AG10803 (cell line): ENCODE measurements around the gene CNFN.
A peak's percentile ranks its signal among the peaks of the same experiment; 100 is the strongest.

ENCODE experiments used
- DNase-seq: peaks from one replicate; pipeline ENCODE4 v3.0.0; 2010; ENCODE audit warnings: low read depth
- H3K4me3 ChIP-seq: 2 replicates; pipeline ENCODE4 v1.5.1; 2011; ENCODE audit warnings: mild to moderate bottlenecking, low read length, control low read depth
- TF ChIP-seq, protein P1 (sequence below): conservative IDR thresholded peaks from 2 replicates; pipeline ENCODE4 v1.5.1; 2011; ENCODE audit warnings: mild to moderate bottlenecking, low read length, control low read depth, inconsistent platforms

CNFN gene

DNA sequence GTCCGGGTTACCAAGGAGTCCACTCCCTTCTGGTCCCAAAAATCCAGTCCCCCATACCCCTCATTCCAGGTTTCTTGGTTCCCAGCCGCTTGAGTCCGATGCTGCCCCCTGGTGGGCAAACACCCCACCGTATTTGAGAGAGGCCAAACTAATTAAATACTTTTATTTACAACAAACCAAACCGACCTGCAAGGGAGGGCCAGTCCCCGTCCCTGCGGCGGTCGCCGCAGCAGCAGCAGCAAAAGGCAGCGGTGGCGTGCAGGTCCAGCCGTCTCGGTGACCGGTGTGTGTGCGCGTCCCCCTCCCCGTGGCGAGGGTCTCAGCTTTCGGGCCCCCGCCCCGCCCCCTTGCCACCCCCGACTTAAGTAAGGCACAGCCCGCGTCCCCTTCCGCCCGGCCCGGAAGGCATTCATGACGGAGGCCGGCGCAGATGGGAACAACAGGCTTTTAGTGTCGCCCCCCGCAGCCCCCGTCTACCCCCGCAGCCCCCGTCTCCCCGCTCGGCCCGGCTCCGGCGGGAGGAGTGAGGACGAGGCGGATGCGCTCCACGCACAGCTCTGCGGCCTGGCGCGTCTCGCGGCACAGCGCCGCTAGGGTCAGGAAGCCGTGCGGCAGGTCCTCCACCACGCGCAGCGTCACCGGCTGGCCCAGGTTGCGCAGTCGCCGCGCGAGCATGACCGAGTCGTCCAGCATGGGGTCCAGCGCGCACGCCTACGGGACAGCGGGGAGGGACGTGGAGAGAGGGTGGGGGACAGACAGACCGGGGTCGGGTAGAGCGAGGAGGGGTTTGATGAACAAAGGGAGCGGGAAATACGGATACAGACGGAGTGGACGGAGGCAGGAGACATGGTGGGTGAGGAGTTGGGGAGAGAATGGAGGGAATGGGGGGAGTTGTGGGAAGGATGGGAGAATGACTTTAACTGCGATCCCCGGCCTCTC lies 11.5 kb upstream of the CNFN start:
- DNase-seq, result peak; percentile 71
- TF ChIP-seq, protein P1, sequence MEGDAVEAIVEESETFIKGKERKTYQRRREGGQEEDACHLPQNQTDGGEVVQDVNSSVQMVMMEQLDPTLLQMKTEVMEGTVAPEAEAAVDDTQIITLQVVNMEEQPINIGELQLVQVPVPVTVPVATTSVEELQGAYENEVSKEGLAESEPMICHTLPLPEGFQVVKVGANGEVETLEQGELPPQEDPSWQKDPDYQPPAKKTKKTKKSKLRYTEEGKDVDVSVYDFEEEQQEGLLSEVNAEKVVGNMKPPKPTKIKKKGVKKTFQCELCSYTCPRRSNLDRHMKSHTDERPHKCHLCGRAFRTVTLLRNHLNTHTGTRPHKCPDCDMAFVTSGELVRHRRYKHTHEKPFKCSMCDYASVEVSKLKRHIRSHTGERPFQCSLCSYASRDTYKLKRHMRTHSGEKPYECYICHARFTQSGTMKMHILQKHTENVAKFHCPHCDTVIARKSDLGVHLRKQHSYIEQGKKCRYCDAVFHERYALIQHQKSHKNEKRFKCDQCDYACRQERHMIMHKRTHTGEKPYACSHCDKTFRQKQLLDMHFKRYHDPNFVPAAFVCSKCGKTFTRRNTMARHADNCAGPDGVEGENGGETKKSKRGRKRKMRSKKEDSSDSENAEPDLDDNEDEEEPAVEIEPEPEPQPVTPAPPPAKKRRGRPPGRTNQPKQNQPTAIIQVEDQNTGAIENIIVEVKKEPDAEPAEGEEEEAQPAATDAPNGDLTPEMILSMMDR, result peak; percentile 74
- peak overlapping the region; percentile 69 for H3K4me3 ChIP-seq

DNA sequence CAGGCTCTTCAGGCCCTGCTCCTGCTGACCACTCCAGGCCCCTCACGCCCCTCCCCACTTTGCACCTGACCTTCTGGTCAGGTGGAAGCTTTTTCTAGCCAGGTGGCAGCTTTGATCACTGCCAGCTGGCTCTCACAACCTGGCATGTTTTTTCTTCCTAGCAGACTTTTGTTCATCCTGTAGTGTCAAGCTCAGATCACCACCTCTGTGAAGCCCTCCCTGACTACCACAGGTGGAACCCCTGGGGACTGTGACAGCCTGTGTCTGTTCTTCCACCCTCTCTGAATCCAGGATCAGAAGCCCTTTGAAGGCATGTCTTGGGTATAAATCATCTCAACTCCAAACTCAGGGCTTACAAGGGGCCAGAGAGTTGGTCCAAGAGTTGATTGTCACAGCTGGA lies 10.3 kb upstream of the CNFN start:
- DNase-seq, result no peak
- H3K4me3 ChIP-seq, result no peak overlapping the region
- TF ChIP-seq, protein P1, result no peak

DNA sequence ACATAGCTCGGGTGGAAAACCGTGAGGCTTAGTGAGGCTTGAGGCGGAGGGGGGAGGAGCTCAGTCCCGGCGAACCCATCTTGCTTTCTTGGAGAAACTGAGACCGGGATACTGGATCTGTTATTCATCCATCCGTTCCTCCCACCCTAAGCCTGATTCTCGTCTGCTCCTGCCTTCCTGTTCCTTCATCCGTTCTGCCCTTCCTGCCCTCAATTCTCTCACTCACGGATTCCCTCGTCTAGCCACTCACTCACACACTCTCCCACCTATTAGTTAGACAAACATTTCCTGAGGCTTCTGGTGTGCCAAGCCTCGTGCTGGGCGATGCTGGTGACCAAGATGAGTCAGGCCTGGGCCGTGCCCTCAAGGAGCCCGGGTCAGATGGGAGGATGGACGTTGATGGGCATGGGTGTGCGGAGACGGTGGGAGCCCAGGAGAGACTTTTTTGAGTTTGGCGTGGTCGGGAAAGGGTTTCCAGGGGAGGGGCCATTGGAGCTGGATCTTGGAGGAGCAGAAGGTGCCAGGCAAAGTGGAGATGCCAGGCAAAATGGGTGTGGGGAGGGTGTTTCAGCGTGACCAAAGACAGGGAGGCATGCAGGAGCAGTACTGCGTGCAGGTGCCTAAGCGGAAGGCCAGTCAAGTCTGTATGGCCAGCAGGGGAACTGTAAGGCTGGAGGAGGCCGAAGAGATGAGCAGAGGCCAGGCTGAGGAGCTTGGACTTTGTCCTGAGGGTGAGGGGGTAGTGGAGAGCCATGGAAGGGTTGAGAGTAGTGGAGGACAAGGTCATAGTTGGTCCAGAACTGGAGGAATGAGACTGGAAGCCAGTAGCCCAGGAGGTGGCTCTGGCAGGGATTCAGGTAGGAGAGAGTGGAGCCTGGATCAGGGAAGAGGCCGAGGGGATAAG lies 7.4 kb upstream of the CNFN start:
- peak overlapping the region; percentile 80 for H3K4me3 ChIP-seq
- TF ChIP-seq, protein P1, result no peak
- no peak for DNase-seq

DNA sequence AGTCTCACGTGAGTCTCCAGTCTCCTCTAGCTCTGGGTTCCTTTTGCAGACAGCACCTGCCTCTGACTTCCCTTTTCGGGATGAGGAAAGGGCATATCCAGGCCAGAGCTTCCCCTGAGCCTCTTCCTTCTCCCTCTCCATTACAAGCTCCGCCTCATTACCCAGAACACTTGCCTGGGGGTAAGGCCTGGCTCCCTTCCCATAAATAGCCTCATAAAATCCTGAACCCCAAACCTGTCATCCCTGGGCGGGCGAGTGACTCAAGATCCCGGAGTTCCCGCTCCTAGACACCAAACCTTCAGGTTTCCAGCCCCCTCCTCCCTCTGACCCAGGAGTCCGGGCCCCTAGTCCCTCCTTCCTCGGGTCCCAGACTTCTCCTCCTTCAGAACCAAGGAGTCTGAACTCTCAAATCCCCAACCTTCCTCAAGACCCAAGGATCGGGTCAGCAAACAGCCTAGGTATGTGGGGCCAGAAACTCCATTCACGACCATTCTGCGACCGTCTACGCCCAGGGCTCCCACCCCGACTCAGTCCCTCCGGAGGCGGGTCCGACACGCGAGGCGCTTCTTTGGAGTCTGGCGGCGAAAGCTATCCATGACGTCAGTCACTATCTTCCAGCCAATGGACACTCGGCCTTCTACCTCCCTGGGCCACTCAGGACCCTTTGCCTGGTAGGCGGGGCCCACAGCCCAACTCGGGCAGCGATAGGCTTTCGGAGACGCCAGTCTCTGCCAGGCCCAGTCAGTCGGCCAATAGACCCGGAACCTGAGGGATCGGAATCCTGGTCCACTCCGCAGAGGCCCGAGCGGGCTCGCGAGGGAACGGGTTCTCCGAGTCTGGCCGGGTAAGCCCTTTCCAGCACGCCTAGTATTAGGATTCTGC lies 6.5 kb upstream of the CNFN start:
- peak; percentile 99 for DNase-seq
- TF ChIP-seq, protein P1, result no peak
- peak overlapping the region; percentile 80 for H3K4me3 ChIP-seq

DNA sequence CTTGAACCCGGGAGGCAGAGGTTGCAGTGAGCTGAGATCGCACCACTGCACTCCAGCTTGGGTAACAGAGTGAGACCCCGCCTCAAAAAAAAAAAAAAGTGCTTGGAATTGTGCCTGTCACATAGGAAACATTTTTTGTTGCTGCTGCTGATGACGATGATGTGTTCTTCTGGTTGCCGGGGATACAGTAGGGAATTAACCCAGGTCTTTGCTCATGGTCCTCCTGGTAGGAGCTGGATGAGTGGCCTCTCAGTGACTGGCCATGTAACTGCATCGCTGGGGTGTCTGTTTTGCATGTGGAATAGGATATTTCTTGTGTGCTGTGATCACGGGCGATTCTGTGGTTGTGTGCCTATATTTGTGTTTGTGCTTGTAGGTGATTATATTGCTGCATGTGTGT lies 4.7 kb upstream of the CNFN start:
- no peak for DNase-seq
- TF ChIP-seq, protein P1, result no peak
- H3K4me3 ChIP-seq, result no peak overlapping the region

DNA sequence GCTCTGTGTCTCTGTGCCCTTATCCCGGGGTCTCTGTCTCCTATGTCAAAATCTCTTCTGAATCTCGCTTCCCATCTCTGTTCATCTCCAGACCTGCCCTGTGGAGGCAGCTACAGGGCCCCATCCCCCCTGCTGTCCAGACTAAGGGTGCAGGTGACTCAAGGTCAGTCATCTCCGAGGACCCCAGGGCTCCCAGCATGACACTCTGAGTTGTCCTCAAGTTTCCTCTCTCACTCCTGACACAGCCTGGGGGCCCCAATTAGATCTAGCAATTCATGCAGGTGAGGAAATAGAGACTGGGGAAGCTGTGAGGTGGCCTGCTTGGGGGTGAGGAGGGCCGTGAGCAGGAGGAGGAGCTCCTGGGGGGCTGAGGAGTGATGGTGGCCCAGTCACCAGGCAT lies 2.1 kb upstream of the CNFN start:
- no peak overlapping the region for H3K4me3 ChIP-seq
- DNase-seq, result no peak
- TF ChIP-seq, protein P1, result no peak
